NT2/D1 (cell line): ENCODE data around the gene RFC2.

Source experiments
- SUZ12 ChIP-seq: IDR thresholded peaks from 2 replicates; pipeline ENCODE4 v1.6.1; 2011; ENCODE audit not compliant: insufficient read length, insufficient read depth; ENCODE audit errors: extremely low read depth
- YY1 ChIP-seq: IDR thresholded peaks from 2 replicates; pipeline ENCODE4 v1.6.1; 2011; ENCODE audit not compliant: insufficient read length, insufficient read depth
- ZNF274 ChIP-seq: IDR thresholded peaks from 2 replicates; pipeline ENCODE4 v1.6.1; 2011; ENCODE audit warnings: mild to moderate bottlenecking, low read depth, low read length

- TF ChIP-seq SUZ12 (no peak), YY1 (no peak), ZNF274 (no peak)
These were observed 34.8 kb downstream of the RFC2 start for GRCh38 chr7:74219416-74219815.
